ENCODE data around the gene CRKL.

CRKL gene

GRCh38 chr22:20974336-20974955, 57.2 kb downstream of the CRKL start:
- Histone ChIP-seq H3K4me3 (ENCODE audit: low read depth in 1 of 5, low read length in 5 of 5) (no peak overlapping the region), H3K9ac (ENCODE audit: low read length in 5 of 5) (no peak overlapping the region), H3K9me3 (ENCODE audit: control insufficient read depth in 5 of 5, low read length in 5 of 5) (peaks cover 0 to 12% (median 10%) of the 10 kb centered on the region in 5 donors), H3K36me3 (ENCODE audit: control insufficient read depth in 5 of 5, insufficient read depth in 5 of 5, low read length in 5 of 5) (no peaks in the 10 kb centered on the region), H3K27me3 (ENCODE audit: control insufficient read depth in 5 of 5, insufficient read depth in 4 of 5, low read length in 5 of 5) (peaks cover 0 to 7% (median 3%) of the 10 kb centered on the region in 5 donors), H3K4me1 (ENCODE audit: control insufficient read depth in 5 of 5, insufficient read depth in 5 of 5, low read length in 5 of 5) (peaks cover 2 to 6% (median 2%) of the 10 kb centered on the region in 5 donors), H3K27ac (ENCODE audit: low read depth, low read length) (no peak overlapping the region)

- no peaks in the 10 kb centered on the region for H3K36me3 ChIP-seq (ENCODE audit: control insufficient read depth in 5 of 5, insufficient read depth in 5 of 5, low read length in 5 of 5)
- no peak overlapping the region for H3K4me3 ChIP-seq (ENCODE audit: low read depth in 1 of 5, low read length in 5 of 5)
Measured at GRCh38 chr22:20975541-20976290, 58.5 kb downstream of the CRKL start.

GRCh38 chr22:20976291-20976877, 59.2 kb downstream of the CRKL start:
- Histone ChIP-seq H3K9me3 (ENCODE audit: control insufficient read depth in 5 of 5, low read length in 5 of 5) (peaks cover 0 to 12% (median 10%) of the 10 kb centered on the region in 5 donors), H3K4me3 (ENCODE audit: low read depth in 1 of 5, low read length in 5 of 5) (no peak overlapping the region), H3K4me1 (ENCODE audit: control insufficient read depth in 5 of 5, insufficient read depth in 5 of 5, low read length in 5 of 5) (peaks cover 9 to 21% (median 18%) of the 10 kb centered on the region in 5 donors), H3K36me3 (ENCODE audit: control insufficient read depth in 5 of 5, insufficient read depth in 5 of 5, low read length in 5 of 5) (no peaks in the 10 kb centered on the region), H3K9ac (ENCODE audit: low read length in 5 of 5) (no peak overlapping the region), H3K27ac (ENCODE audit: low read depth, low read length) (no peak overlapping the region), H3K27me3 (ENCODE audit: control insufficient read depth in 5 of 5, insufficient read depth in 4 of 5, low read length in 5 of 5) (peaks cover 0 to 14% (median 3%) of the 10 kb centered on the region in 5 donors)

More at GRCh38 chr22:20975541-20976290, 58.5 kb downstream of the CRKL start:
- Histone ChIP-seq H3K27me3 (ENCODE audit: control insufficient read depth in 5 of 5, insufficient read depth in 4 of 5, low read length in 5 of 5) (peaks cover 0 to 14% (median 3%) of the 10 kb centered on the region in 5 donors), H3K27ac (ENCODE audit: low read depth, low read length) (no peak overlapping the region), H3K9ac (ENCODE audit: low read length in 5 of 5) (no peak overlapping the region), H3K9me3 (ENCODE audit: control insufficient read depth in 5 of 5, low read length in 5 of 5) (peaks cover 0 to 12% (median 10%) of the 10 kb centered on the region in 5 donors), H3K4me1 (ENCODE audit: control insufficient read depth in 5 of 5, insufficient read depth in 5 of 5, low read length in 5 of 5) (peaks cover 7 to 14% (median 11%) of the 10 kb centered on the region in 5 donors)

- Histone ChIP-seq H3K9ac (ENCODE audit: low read length in 5 of 5) (no peak overlapping the region), H3K4me3 (ENCODE audit: low read depth in 1 of 5, low read length in 5 of 5) (no peak overlapping the region), H3K36me3 (ENCODE audit: control insufficient read depth in 5 of 5, insufficient read depth in 5 of 5, low read length in 5 of 5) (no peaks in the 10 kb centered on the region), H3K27ac (ENCODE audit: low read depth, low read length) (no peak overlapping the region), H3K27me3 (ENCODE audit: control insufficient read depth in 5 of 5, insufficient read depth in 4 of 5, low read length in 5 of 5) (peaks cover 0 to 14% (median 3%) of the 10 kb centered on the region in 5 donors), H3K4me1 (ENCODE audit: control insufficient read depth in 5 of 5, insufficient read depth in 5 of 5, low read length in 5 of 5) (peaks cover 12 to 26% (median 21%) of the 10 kb centered on the region in 5 donors), H3K9me3 (ENCODE audit: control insufficient read depth in 5 of 5, low read length in 5 of 5) (peaks cover 0 to 12% (median 10%) of the 10 kb centered on the region in 5 donors)
Measured at GRCh38 chr22:20977019-20977418, 59.8 kb downstream of the CRKL start.

- Histone ChIP-seq H3K27me3 (ENCODE audit: control insufficient read depth in 5 of 5, insufficient read depth in 4 of 5, low read length in 5 of 5) (peaks cover 0 to 14% (median 3%) of the 10 kb centered on the region in 5 donors), H3K9me3 (ENCODE audit: control insufficient read depth in 5 of 5, low read length in 5 of 5) (peaks cover 0 to 12% (median 10%) of the 10 kb centered on the region in 5 donors), H3K27ac (ENCODE audit: low read depth, low read length) (no peak overlapping the region), H3K36me3 (ENCODE audit: control insufficient read depth in 5 of 5, insufficient read depth in 5 of 5, low read length in 5 of 5) (no peaks in the 10 kb centered on the region), H3K4me1 (ENCODE audit: control insufficient read depth in 5 of 5, insufficient read depth in 5 of 5, low read length in 5 of 5) (peaks cover 12 to 30% (median 24%) of the 10 kb centered on the region in 5 donors), H3K9ac (ENCODE audit: low read length in 5 of 5) (no peak overlapping the region), H3K4me3 (ENCODE audit: low read depth in 1 of 5, low read length in 5 of 5) (no peak overlapping the region)
Measured at GRCh38 chr22:20977516-20978170, 60.4 kb downstream of the CRKL start.

GRCh38 chr22:20978419-20978818, 61.2 kb downstream of the CRKL start:
- peaks cover 17 to 37% (median 30%) of the 10 kb centered on the region in 5 donors for H3K4me1 ChIP-seq (ENCODE audit: control insufficient read depth in 5 of 5, insufficient read depth in 5 of 5, low read length in 5 of 5)
- peaks cover 0 to 12% (median 10%) of the 10 kb centered on the region in 5 donors for H3K9me3 ChIP-seq (ENCODE audit: control insufficient read depth in 5 of 5, low read length in 5 of 5)
- no peak overlapping the region for H3K4me3 ChIP-seq (ENCODE audit: low read depth in 1 of 5, low read length in 5 of 5)
- H3K27ac ChIP-seq (ENCODE audit: low read depth, low read length): no peak overlapping the region
- H3K27me3 ChIP-seq (ENCODE audit: control insufficient read depth in 5 of 5, insufficient read depth in 4 of 5, low read length in 5 of 5): peaks cover 0 to 14% (median 3%) of the 10 kb centered on the region in 5 donors
- H3K9ac ChIP-seq (ENCODE audit: low read length in 5 of 5): no peak overlapping the region
- H3K36me3 ChIP-seq (ENCODE audit: control insufficient read depth in 5 of 5, insufficient read depth in 5 of 5, low read length in 5 of 5): no peaks in the 10 kb centered on the region

GRCh38 chr22:20979243-20979809, 62.1 kb downstream of the CRKL start:
- H3K9me3 ChIP-seq (ENCODE audit: control insufficient read depth in 5 of 5, low read length in 5 of 5): peaks cover 0 to 12% (median 10%) of the 10 kb centered on the region in 5 donors
- H3K27me3 ChIP-seq (ENCODE audit: control insufficient read depth in 5 of 5, insufficient read depth in 4 of 5, low read length in 5 of 5): peaks cover 0 to 14% (median 3%) of the 10 kb centered on the region in 5 donors
- H3K36me3 ChIP-seq (ENCODE audit: control insufficient read depth in 5 of 5, insufficient read depth in 5 of 5, low read length in 5 of 5): peaks cover 0 to 9% (median 2%) of the 10 kb centered on the region in 5 donors
- H3K4me3 ChIP-seq (ENCODE audit: low read depth in 1 of 5, low read length in 5 of 5): peak overlapping the region in 4 of 5 donors; percentile 24 to 53 (median 38)
- peak overlapping the region in 3 of 5 donors; percentile 21 to 58 (median 53) for H3K9ac ChIP-seq (ENCODE audit: low read length in 5 of 5)
- H3K27ac ChIP-seq (ENCODE audit: low read depth, low read length): no peak overlapping the region
- H3K4me1 ChIP-seq (ENCODE audit: control insufficient read depth in 5 of 5, insufficient read depth in 5 of 5, low read length in 5 of 5): peaks cover 17 to 41% (median 36%) of the 10 kb centered on the region in 5 donors

GRCh38 chr22:20979940-20980453, 62.8 kb downstream of the CRKL start:
- peaks cover 0 to 12% (median 3%) of the 10 kb centered on the region in 5 donors for H3K36me3 ChIP-seq (ENCODE audit: control insufficient read depth in 5 of 5, insufficient read depth in 5 of 5, low read length in 5 of 5)
- H3K9ac ChIP-seq (ENCODE audit: low read length in 5 of 5): peak overlapping the region in 3 of 5 donors; percentile 21 to 58 (median 53)
- H3K9me3 ChIP-seq (ENCODE audit: control insufficient read depth in 5 of 5, low read length in 5 of 5): peaks cover 0 to 12% (median 10%) of the 10 kb centered on the region in 5 donors
- peaks cover 0 to 14% (median 3%) of the 10 kb centered on the region in 5 donors for H3K27me3 ChIP-seq (ENCODE audit: control insufficient read depth in 5 of 5, insufficient read depth in 4 of 5, low read length in 5 of 5)
- no peak overlapping the region for H3K27ac ChIP-seq (ENCODE audit: low read depth, low read length)
- peak overlapping the region in 4 of 5 donors; percentile 24 to 53 (median 38) for H3K4me3 ChIP-seq (ENCODE audit: low read depth in 1 of 5, low read length in 5 of 5)
- peaks cover 17 to 41% (median 36%) of the 10 kb centered on the region in 5 donors for H3K4me1 ChIP-seq (ENCODE audit: control insufficient read depth in 5 of 5, insufficient read depth in 5 of 5, low read length in 5 of 5)

- no peak overlapping the region for H3K27ac ChIP-seq (ENCODE audit: low read depth, low read length)
- peaks cover 0 to 14% (median 3%) of the 10 kb centered on the region in 5 donors for H3K27me3 ChIP-seq (ENCODE audit: control insufficient read depth in 5 of 5, insufficient read depth in 4 of 5, low read length in 5 of 5)
- no peak overlapping the region for H3K9ac ChIP-seq (ENCODE audit: low read length in 5 of 5)
- H3K4me1 ChIP-seq (ENCODE audit: control insufficient read depth in 5 of 5, insufficient read depth in 5 of 5, low read length in 5 of 5): peaks cover 17 to 41% (median 36%) of the 10 kb centered on the region in 5 donors
- no peak overlapping the region for H3K4me3 ChIP-seq (ENCODE audit: low read depth in 1 of 5, low read length in 5 of 5)
- H3K36me3 ChIP-seq (ENCODE audit: control insufficient read depth in 5 of 5, insufficient read depth in 5 of 5, low read length in 5 of 5): peaks cover 0 to 15% (median 5%) of the 10 kb centered on the region in 5 donors
- peaks cover 0 to 12% (median 10%) of the 10 kb centered on the region in 5 donors for H3K9me3 ChIP-seq (ENCODE audit: control insufficient read depth in 5 of 5, low read length in 5 of 5)
Measured at GRCh38 chr22:20980523-20980922, 63.3 kb downstream of the CRKL start.

All from subcutaneous abdominal adipose tissue (tissue), 5 donors.